HepG2 (cell line): ENCODE data around the gene SRSF10. TPM values are rescaled to one million over a fixed set of nuclear protein-coding genes. Genes with fewer than 3 reads are reported as not detected.

Source experiments
- HHEX ChIP-seq: IDR thresholded peaks from 2 replicates; pipeline ENCODE4 v1.6.1; 2016; ENCODE audit warnings: control low read depth
- NRL ChIP-seq: sonication (generic); formaldehyde crosslinking; IDR thresholded peaks from 2 replicates; pipeline ENCODE4 v1.5.0; 2020; ENCODE audit warnings: missing genetic modification reagents, mild to moderate bottlenecking, moderate library complexity, borderline replicate concordance
- PBX3 ChIP-seq: sonication (generic); formaldehyde crosslinking; IDR thresholded peaks from 2 replicates; pipeline ENCODE4 v1.8.1; 2023; ENCODE audit warnings: missing genetic modification reagents, inconsistent platforms, borderline replicate concordance
- POGK ChIP-seq: sonication (generic); formaldehyde crosslinking; conservative IDR thresholded peaks from 2 replicates; pipeline ENCODE4 v1.8.0; 2022; ENCODE audit warnings: mild to moderate bottlenecking, moderate library complexity, missing genetic modification reagents
- REPIN1 ChIP-seq: sonication (generic); formaldehyde crosslinking; IDR thresholded peaks from 2 replicates; pipeline ENCODE4 v1.8.0; 2022; ENCODE audit warnings: missing genetic modification reagents, low read depth, mild to moderate bottlenecking, borderline replicate concordance
- SRSF9 ChIP-seq: fragments of 200-400 bp; formaldehyde crosslinking; IDR thresholded peaks from 2 replicates; pipeline ENCODE4 v1.6.1; 2018; ENCODE audit warnings: borderline replicate concordance, mild to moderate bottlenecking, low read depth, low read length; ENCODE audit not compliant: insufficient read depth, poor library complexity, severe bottlenecking
- ZNF296 ChIP-seq: sonication (generic); formaldehyde crosslinking; conservative IDR thresholded peaks from 2 replicates; pipeline ENCODE4 v1.5.0; 2020; ENCODE audit warnings: mild to moderate bottlenecking, missing genetic modification reagents
- ZNF772 ChIP-seq: sonication (generic); formaldehyde crosslinking; IDR thresholded peaks from 2 replicates; pipeline ENCODE4 v1.5.0; 2020; ENCODE audit warnings: mild to moderate bottlenecking, missing genetic modification reagents
- ZNF780A ChIP-seq: sonication (generic); formaldehyde crosslinking; IDR thresholded peaks from 2 replicates; pipeline ENCODE4 v1.8.0; 2022; ENCODE audit warnings: mild to moderate bottlenecking, missing genetic modification reagents, moderate library complexity
- ZSCAN31 ChIP-seq: sonication (generic); formaldehyde crosslinking; IDR thresholded peaks from 2 replicates; pipeline ENCODE4 v1.5.0; 2020; ENCODE audit warnings: low read depth, mild to moderate bottlenecking, missing genetic modification reagents
- ZSCAN9 ChIP-seq: IDR thresholded peaks from 2 replicates; pipeline ENCODE4 v1.6.1; 2016; ENCODE audit warnings: borderline replicate concordance
- polyA plus RNA-seq, 8 experiments: library from polyadenylated mRNA; depleted of rRNA in 3 of 8; stranded (reverse) in 7 of 8; unstranded in 1 of 8; fragments of >200 nt; fragmentation: Illumina TruSeq in 4 of 8; extraction: Trizol in 4 of 8; gene quantifications; 2 replicates each; pipeline versions ENCODE4 v1.2.1 to v1.2.3, GENCODE V29; 2011 to 2016; ENCODE audit warnings: low read depth in 4 of 8, missing spikeins in 1 of 8, mixed read lengths in 1 of 8; ENCODE audit not compliant: insufficient read depth in 1 of 8
- total RNA-seq, 5 experiments: library from RNA; depleted of rRNA; stranded (reverse); fragments of >200 nt; fragmentation: Illumina TruSeq; extraction: Trizol; gene quantifications; 2 replicates each; pipeline ENCODE4 v1.2.3, GENCODE V29; 2016; ENCODE audit warnings: low read depth in 1 of 5
- TF ChIP-seq, protein P1 (sequence below): sonication (generic); formaldehyde crosslinking; IDR thresholded peaks from 2 replicates; pipeline ENCODE4 v1.4.0; 2020; ENCODE audit warnings: mild to moderate bottlenecking, missing genetic modification reagents, borderline replicate concordance
- TF ChIP-seq, protein P2 (sequence below): sonication (generic); formaldehyde crosslinking; IDR thresholded peaks from 2 replicates; pipeline ENCODE4 v1.4.0; 2020; ENCODE audit warnings: missing genetic modification reagents
- TF ChIP-seq, protein P3 (sequence below): sonication (generic); formaldehyde crosslinking; IDR thresholded peaks from 2 replicates; pipeline ENCODE4 v1.8.1; 2023; ENCODE audit warnings: mild to moderate bottlenecking, missing genetic modification reagents, borderline replicate concordance
- TF ChIP-seq, protein P4 (sequence below): IDR thresholded peaks from 2 replicates; pipeline ENCODE4 v1.6.1; 2016; ENCODE audit warnings: missing biosample characterization, missing genetic modification reagents, low read depth

Gene SRSF10
- total and polyA plus RNA-seq, 2 of the 13 experiments (the other 11 are each of a cell fraction or from before 2014, with no cell fraction given), result 126 to 186 TPM

DNA sequence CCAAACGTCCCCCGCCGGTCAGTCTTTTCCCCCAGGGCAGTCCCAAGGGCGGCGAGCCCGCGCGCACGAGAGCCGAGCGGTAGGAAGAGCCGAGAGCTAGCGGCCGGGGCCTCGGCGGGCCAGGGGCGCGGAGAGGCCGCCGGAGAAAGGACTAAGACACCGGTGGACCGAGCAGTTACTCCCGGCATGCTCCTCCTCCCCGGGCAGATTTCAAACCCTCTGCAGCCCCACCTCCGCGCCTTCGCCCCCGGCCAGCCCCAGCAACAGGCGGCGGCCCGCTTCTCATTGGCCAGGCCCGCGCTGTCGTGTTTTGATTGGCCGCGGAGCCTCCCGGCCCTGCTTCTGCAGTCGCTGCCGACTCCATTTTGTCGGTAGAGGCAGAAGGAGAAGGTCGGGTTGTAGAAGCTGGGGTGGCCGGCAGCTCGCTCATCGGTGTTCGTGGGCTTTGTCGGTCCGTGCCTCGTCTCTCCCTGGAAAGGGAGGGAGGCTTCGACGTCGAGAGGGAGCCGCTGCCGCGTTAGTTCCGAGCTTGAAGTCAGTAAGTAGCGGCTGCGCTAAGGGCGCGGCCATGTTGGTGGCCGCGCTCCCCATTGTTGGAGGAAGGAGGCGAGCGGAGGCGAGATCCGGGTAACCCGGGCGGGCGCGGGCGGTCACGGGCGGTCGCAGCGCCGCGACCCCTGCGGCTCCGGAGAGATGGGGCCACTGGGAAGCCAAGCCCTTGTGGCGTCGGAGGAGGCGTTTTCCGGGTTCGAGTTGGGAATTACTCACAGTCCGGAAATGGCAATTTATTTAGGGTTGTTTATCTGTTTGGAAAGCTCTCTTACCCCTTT, 20.5 kb downstream of the SRSF10 start, which contains the start of gene PNRC2 (continued):
- TF ChIP-seq ZNF780A, result no peak; the same call in 1 of the 2 replicates
- TF ChIP-seq REPIN1 (CRISPR knock-in tag), result peak; percentile 59
- TF ChIP-seq, protein P1, sequence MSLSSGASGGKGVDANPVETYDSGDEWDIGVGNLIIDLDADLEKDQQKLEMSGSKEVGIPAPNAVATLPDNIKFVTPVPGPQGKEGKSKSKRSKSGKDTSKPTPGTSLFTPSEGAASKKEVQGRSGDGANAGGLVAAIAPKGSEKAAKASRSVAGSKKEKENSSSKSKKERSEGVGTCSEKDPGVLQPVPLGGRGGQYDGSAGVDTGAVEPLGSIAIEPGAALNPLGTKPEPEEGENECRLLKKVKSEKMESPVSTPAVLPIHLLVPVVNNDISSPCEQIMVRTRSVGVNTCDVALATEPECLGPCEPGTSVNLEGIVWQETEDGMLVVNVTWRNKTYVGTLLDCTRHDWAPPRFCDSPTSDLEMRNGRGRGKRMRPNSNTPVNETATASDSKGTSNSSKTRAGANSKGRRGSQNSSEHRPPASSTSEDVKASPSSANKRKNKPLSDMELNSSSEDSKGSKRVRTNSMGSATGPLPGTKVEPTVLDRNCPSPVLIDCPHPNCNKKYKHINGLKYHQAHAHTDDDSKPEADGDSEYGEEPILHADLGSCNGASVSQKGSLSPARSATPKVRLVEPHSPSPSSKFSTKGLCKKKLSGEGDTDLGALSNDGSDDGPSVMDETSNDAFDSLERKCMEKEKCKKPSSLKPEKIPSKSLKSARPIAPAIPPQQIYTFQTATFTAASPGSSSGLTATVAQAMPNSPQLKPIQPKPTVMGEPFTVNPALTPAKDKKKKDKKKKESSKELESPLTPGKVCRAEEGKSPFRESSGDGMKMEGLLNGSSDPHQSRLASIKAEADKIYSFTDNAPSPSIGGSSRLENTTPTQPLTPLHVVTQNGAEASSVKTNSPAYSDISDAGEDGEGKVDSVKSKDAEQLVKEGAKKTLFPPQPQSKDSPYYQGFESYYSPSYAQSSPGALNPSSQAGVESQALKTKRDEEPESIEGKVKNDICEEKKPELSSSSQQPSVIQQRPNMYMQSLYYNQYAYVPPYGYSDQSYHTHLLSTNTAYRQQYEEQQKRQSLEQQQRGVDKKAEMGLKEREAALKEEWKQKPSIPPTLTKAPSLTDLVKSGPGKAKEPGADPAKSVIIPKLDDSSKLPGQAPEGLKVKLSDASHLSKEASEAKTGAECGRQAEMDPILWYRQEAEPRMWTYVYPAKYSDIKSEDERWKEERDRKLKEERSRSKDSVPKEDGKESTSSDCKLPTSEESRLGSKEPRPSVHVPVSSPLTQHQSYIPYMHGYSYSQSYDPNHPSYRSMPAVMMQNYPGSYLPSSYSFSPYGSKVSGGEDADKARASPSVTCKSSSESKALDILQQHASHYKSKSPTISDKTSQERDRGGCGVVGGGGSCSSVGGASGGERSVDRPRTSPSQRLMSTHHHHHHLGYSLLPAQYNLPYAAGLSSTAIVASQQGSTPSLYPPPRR (CRISPR knock-in tag), result no peak; the same call in 1 of the 2 replicates
- TF ChIP-seq NRL (CRISPR knock-in tag), result no peak; the same call in 1 of the 2 replicates
- no peak for TF ChIP-seq SRSF9
- TF ChIP-seq POGK (CRISPR knock-in tag), result peak; percentile 50; the same call in 1 of the 2 replicates
- peak; percentile 92 for TF ChIP-seq ZSCAN9 (CRISPR knock-in tag)
- TF ChIP-seq HHEX, result no peak
- TF ChIP-seq, protein P2, sequence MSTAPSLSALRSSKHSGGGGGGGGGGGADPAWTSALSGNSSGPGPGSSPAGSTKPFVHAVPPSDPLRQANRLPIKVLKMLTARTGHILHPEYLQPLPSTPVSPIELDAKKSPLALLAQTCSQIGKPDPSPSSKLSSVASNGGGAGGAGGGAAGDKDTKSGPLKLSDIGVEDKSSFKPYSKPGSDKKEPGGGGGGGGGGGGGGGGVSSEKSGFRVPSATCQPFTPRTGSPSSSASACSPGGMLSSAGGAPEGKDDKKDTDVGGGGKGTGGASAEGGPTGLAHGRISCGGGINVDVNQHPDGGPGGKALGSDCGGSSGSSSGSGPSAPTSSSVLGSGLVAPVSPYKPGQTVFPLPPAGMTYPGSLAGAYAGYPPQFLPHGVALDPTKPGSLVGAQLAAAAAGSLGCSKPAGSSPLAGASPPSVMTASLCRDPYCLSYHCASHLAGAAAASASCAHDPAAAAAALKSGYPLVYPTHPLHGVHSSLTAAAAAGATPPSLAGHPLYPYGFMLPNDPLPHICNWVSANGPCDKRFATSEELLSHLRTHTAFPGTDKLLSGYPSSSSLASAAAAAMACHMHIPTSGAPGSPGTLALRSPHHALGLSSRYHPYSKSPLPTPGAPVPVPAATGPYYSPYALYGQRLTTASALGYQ (CRISPR knock-in tag), result peak; percentile 51; the same call in 1 of the 2 replicates
- no peak for TF ChIP-seq ZNF296 (CRISPR knock-in tag)
- TF ChIP-seq ZNF772, result 0 out of 2 replicates have a peak, but pooled peaks have one; percentile 15
- TF ChIP-seq, protein P3, sequence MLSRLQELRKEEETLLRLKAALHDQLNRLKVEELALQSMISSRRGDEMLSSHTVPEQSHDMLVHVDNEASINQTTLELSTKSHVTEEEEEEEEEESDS (CRISPR knock-in tag), result 0 out of 2 replicates have a peak, but pooled peaks have one; percentile 10
- TF ChIP-seq, protein P4, sequence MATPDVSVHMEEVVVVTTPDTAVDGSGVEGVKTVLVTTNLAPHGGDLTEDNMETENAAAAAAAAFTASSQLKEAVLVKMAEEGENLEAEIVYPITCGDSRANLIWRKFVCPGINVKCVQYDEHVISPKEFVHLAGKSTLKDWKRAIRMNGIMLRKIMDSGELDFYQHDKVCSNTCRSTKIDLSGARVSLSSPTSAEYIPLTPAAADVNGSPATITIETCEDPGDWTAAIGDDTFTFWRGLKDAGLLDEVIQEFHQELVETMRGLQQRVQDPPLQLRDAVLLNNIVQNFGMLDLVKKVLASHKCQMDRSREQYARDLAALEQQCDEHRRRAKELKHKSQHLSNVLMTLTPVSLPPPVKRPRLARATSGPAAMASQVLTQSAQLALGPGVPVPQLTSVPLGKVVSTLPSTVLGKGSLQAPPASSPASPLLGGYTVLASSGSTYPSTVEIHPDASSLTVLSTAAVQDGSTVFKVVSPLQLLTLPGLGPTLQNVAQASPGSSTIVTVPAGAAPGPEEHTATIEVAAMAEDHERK (CRISPR knock-in tag), result no peak
- TF ChIP-seq ZSCAN31 (CRISPR knock-in tag), result peak; percentile 78; the same call in 1 of the 2 replicates
- 0 out of 2 replicates have a peak, but pooled peaks have one; percentile 57 for TF ChIP-seq PBX3 (CRISPR knock-in tag)
